Sigmoid colon (tissue), 7 donors: Measurements from ENCODE around the gene PLXND1. TPM values are rescaled to one million over a fixed set of nuclear protein-coding genes. Genes with fewer than 3 reads are reported as not detected.

Experiments used
- DNase-seq: peaks from one replicate; pipeline ENCODE4 v3.0.0-alpha.2; 2019
- H3K27ac ChIP-seq, 4 donors: fragments of 200-600 bp; sonication (generic); one replicate each; pipeline ENCODE4 v1.5.1; 2016 to 2019; ENCODE audit warnings: mild to moderate bottlenecking in 1 of 4
- H3K27me3 ChIP-seq, 3 donors: fragments of 200-600 bp; sonication (generic); one replicate each; pipeline ENCODE4 v1.5.1; 2019; ENCODE audit warnings: mild to moderate bottlenecking in 1 of 3
- H3K36me3 ChIP-seq, 4 donors: fragments of 200-600 bp; sonication (generic); one replicate each; pipeline ENCODE4 v1.5.1; 2016 to 2019
- H3K4me1 ChIP-seq, 4 donors: fragments of 200-600 bp; sonication (generic); one replicate each; pipeline ENCODE4 v1.5.1; 2017 to 2019
- H3K4me3 ChIP-seq, 4 donors: fragments of 200-600 bp; sonication (generic); one replicate each; pipeline ENCODE4 v1.5.1; 2017 to 2019; ENCODE audit warnings: mild to moderate bottlenecking in 2 of 4, moderate library complexity in 1 of 4
- H3K9me3 ChIP-seq, 4 donors: fragments of 200-600 bp in 3 of 4; sonication (generic) in 3 of 4; one replicate each; pipeline versions ENCODE4 v1.5.1 to v1.6.1; 2013 to 2019
- EP300 ChIP-seq, 4 donors: sonication (generic); formaldehyde crosslinking; IDR thresholded peaks; one replicate each; pipeline ENCODE4 v1.6.1; 2017; ENCODE audit warnings: antibody characterized with exemption in 4 of 4
- POLR2A ChIP-seq, 2 donors: fragments of 450-650 bp; IDR thresholded peaks; one replicate each; pipeline ENCODE4 v1.6.1; 2016; ENCODE audit warnings: antibody characterized with exemption in 2 of 2, mild to moderate bottlenecking in 2 of 2, moderate library complexity in 2 of 2
- POLR2AphosphoS5 ChIP-seq, 4 donors: sonication (generic); formaldehyde crosslinking; IDR thresholded peaks; one replicate each; pipeline ENCODE4 v1.6.1; 2017; ENCODE audit warnings: antibody characterized with exemption in 4 of 4
- WGBS, 2 donors: extraction: QIAGEN DNeasy Blood & Tissue Kit; methylation state at CpG; one replicate each; pipeline ENCODE4 v1.1.7; 2013; 5-methylcytosine and 5-hydroxymethylcytosine counted together
- intact Hi-C: fragments of 100-400 bp; cut with DNase I; formaldehyde crosslinking; loops from one replicate; pipeline ENCODE4 v1.15.1; 2023
- polyA plus RNA-seq, 3 donors: library from polyadenylated mRNA; stranded (reverse); fragments of 200-250 nt; gene quantifications; one replicate each; pipeline ENCODE4 v1.2.3, GENCODE V29; 2013
- total RNA-seq, 4 donors: library from RNA; depleted of rRNA; stranded (reverse); fragments of >200 nt; gene quantifications; one replicate each; pipeline ENCODE4 v1.1.0, GENCODE V29; 2016
- TF ChIP-seq, protein P1 (sequence below), 4 experiments: fragments of 450-650 bp in 3 of 4; fragments of 200-600 bp in 1 of 4; IDR thresholded peaks; one replicate each; pipeline ENCODE4 v1.5.1; 2016 to 2019; ENCODE audit warnings: antibody characterized with exemption in 4 of 4, mild to moderate bottlenecking in 3 of 4, moderate library complexity in 2 of 4
- donor health status: healthy with polysubstance abuse.
- donor health status: Bipolar disorder and iron deficiency.
- donor health status: healthy.

The PLXND1 gene
- total and polyA plus RNA-seq, 7 donors = 9.6 to 77.0 (median 42.0) TPM

DNA sequence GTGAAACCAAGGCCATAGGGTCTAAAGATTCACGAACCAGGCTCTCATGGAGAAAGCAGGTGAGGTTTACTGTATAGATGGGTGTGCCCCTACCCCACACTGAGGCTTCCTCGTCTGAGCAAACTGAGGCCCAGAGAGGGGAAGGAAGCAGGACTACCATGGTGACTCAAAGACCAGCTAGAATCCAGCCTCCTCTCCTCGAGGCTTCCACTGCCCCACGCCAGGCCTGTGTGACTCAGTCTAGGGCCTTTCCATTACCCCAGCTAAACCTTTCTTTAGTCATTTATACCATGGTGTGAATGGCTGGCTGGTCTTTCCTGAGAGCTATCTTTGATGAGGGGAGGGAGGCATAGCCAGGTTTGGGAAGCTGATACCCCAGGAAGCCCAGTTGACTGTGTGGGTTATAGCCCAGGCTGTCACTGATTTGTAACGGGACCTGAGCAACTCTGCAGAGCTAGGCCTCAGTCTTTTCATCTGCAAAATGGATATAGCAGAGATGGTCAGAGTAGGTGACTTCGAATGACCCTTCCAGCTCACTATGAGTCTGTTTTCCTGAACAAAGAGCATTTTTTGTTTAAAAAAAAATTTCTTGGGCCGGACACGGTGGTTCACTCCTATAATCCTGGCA lies 81.0 kb downstream of the PLXND1 start:
- 73 to 79% methylated on average over 8 of the region's 8 CpGs for whole genome bisulfite sequencing, 2 donors
- no peaks in the 10 kb centered on the region for H3K27me3 ChIP-seq
- H3K4me1 ChIP-seq = no peaks in the 10 kb centered on the region
- TF ChIP-seq POLR2AphosphoS5 (IDR thresholded peaks at IDR 0.05) (no peak), EP300 (IDR thresholded peaks at IDR 0.05) (no peak), POLR2A (IDR thresholded peaks at IDR 0.05) (no peak)
- TF ChIP-seq, protein P1, sequence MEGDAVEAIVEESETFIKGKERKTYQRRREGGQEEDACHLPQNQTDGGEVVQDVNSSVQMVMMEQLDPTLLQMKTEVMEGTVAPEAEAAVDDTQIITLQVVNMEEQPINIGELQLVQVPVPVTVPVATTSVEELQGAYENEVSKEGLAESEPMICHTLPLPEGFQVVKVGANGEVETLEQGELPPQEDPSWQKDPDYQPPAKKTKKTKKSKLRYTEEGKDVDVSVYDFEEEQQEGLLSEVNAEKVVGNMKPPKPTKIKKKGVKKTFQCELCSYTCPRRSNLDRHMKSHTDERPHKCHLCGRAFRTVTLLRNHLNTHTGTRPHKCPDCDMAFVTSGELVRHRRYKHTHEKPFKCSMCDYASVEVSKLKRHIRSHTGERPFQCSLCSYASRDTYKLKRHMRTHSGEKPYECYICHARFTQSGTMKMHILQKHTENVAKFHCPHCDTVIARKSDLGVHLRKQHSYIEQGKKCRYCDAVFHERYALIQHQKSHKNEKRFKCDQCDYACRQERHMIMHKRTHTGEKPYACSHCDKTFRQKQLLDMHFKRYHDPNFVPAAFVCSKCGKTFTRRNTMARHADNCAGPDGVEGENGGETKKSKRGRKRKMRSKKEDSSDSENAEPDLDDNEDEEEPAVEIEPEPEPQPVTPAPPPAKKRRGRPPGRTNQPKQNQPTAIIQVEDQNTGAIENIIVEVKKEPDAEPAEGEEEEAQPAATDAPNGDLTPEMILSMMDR (IDR thresholded peaks at IDR 0.05) = no peak
- no peaks in the 10 kb centered on the region for H3K9me3 ChIP-seq
- no peak overlapping the region for H3K27ac ChIP-seq
- intact Hi-C loops = no loop called here
- H3K36me3 ChIP-seq = no peaks in the 10 kb centered on the region
- DNase-seq = no peak
- no peak overlapping the region for H3K4me3 ChIP-seq

DNA sequence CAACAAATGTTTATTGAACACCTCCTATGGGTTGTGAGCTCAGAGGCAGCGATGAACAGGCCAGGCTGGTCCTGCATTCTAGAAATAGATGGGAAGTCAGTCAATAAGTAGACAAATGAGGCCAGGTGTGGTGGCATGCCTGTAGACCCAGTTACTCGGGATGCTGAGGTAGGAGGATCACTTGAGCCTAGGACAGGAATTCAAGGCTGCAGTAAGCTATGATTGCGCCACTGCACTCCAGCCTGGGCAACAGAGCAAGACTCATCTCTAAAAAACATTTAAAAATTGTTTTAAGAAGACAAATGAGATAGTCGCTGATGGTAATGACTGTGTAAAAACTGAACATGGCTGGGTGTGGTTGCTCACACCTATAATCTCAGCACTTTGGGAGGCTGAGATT lies 82.4 kb downstream of the PLXND1 start:
- TF ChIP-seq POLR2AphosphoS5 (IDR thresholded peaks at IDR 0.05) = no peak
- TF ChIP-seq EP300 (IDR thresholded peaks at IDR 0.05) = no peak
- no peak for TF ChIP-seq POLR2A (IDR thresholded peaks at IDR 0.05)
- TF ChIP-seq, protein P1 (IDR thresholded peaks at IDR 0.05) = no peak
- H3K27me3 ChIP-seq = no peaks in the 10 kb centered on the region
- no peak overlapping the region for H3K27ac ChIP-seq
- H3K9me3 ChIP-seq = no peaks in the 10 kb centered on the region
- intact Hi-C loops = no loop called here
- H3K4me1 ChIP-seq = no peaks in the 10 kb centered on the region
- peaks cover 0 to 7% (median 0%) of the 10 kb centered on the region in 4 donors for H3K36me3 ChIP-seq
- no peak overlapping the region for H3K4me3 ChIP-seq
- WGBS, 2 donors = 75 to 76% methylated on average over 4 of the region's 4 CpGs
- DNase-seq = no peak

- peaks cover 0 to 14% (median 0%) of the 10 kb centered on the region in 4 donors for H3K36me3 ChIP-seq
- no peaks in the 10 kb centered on the region for H3K4me1 ChIP-seq
- no peaks in the 10 kb centered on the region for H3K9me3 ChIP-seq
- no peak for DNase-seq
- TF ChIP-seq POLR2AphosphoS5 (IDR thresholded peaks at IDR 0.05) = no peak
- TF ChIP-seq, protein P1 (IDR thresholded peaks at IDR 0.05) = no peak
- H3K27me3 ChIP-seq = no peaks in the 10 kb centered on the region
- no peak overlapping the region for H3K27ac ChIP-seq
- WGBS, 2 donors = 86 to 92% methylated on average over 5 of the region's 5 CpGs
- intact Hi-C loops = no loop called here
- H3K4me3 ChIP-seq = no peak overlapping the region
Measured at GRCh38 chr3:129522953-129523352, 83.5 kb downstream of the PLXND1 start.

- no peaks in the 10 kb centered on the region for H3K4me1 ChIP-seq
- H3K9me3 ChIP-seq = no peaks in the 10 kb centered on the region
- TF ChIP-seq, protein P1 (IDR thresholded peaks at IDR 0.05) = no peak
- TF ChIP-seq POLR2AphosphoS5 (IDR thresholded peaks at IDR 0.05) (no peak), EP300 (IDR thresholded peaks at IDR 0.05) (no peak), POLR2A (IDR thresholded peaks at IDR 0.05) (no peak)
- DNase-seq = no peak
- H3K4me3 ChIP-seq = no peak overlapping the region
- intact Hi-C loops = no loop called here
- H3K36me3 ChIP-seq = peaks cover 0 to 14% (median 0%) of the 10 kb centered on the region in 4 donors
- H3K27me3 ChIP-seq = no peaks in the 10 kb centered on the region
- no peak overlapping the region for H3K27ac ChIP-seq
- WGBS, 2 donors = 85 to 88% methylated on average over 8 of the region's 8 CpGs
Measured at GRCh38 chr3:129521611-129522010, 84.9 kb downstream of the PLXND1 start.

GRCh38 chr3:129520960-129521359 lies 85.5 kb downstream of the PLXND1 start:
- H3K9me3 ChIP-seq = no peaks in the 10 kb centered on the region
- peaks cover 0 to 14% (median 0%) of the 10 kb centered on the region in 4 donors for H3K36me3 ChIP-seq
- no peak overlapping the region for H3K27ac ChIP-seq
- no peak for DNase-seq
- no peak overlapping the region for H3K4me3 ChIP-seq
- TF ChIP-seq EP300 (IDR thresholded peaks at IDR 0.05) (no peak), POLR2A (IDR thresholded peaks at IDR 0.05) (no peak), POLR2AphosphoS5 (IDR thresholded peaks at IDR 0.05) (no peak)
- TF ChIP-seq, protein P1 (IDR thresholded peaks at IDR 0.05) = no peak
- intact Hi-C loops = no loop called here
- 85 to 89% methylated on average over 4 of the region's 4 CpGs for WGBS, 2 donors
- no peaks in the 10 kb centered on the region for H3K4me1 ChIP-seq
- H3K27me3 ChIP-seq = no peaks in the 10 kb centered on the region
